HepG2 (cell line): ENCODE data around the gene VPS4A. TPM values are rescaled to one million over a fixed set of nuclear protein-coding genes. Genes with fewer than 3 reads are reported as not detected.

ENCODE experiments used
- CHD4 ChIP-seq: fragments of 200-600 bp; sonication (generic); IDR thresholded peaks from 2 replicates; pipeline ENCODE4 v1.7.0; 2017; ENCODE audit warnings: mild to moderate bottlenecking, low read length, borderline replicate concordance
- ELF4 ChIP-seq: sonication (generic); formaldehyde crosslinking; IDR thresholded peaks from 2 replicates; pipeline ENCODE4 v1.5.0; 2020; ENCODE audit warnings: missing genetic modification reagents, mild to moderate bottlenecking, moderate library complexity, borderline replicate concordance
- FOXP1 ChIP-seq, 2 experiments: fragments of 450-650 bp in 1 of 2; IDR thresholded peaks; 2 replicates each; pipeline ENCODE4 v1.6.1; 2017 to 2018; ENCODE audit warnings: antibody characterized with exemption in 1 of 2
- HDAC1 ChIP-seq: sonication (generic); formaldehyde crosslinking; IDR thresholded peaks from 2 replicates; pipeline ENCODE4 v1.5.1; 2020; ENCODE audit warnings: mild to moderate bottlenecking, missing genetic modification reagents
- HES4 ChIP-seq: sonication (generic); formaldehyde crosslinking; IDR thresholded peaks from 2 replicates; pipeline ENCODE4 v1.9.0; 2021; ENCODE audit warnings: mild to moderate bottlenecking, missing genetic modification reagents, borderline replicate concordance
- JUNB ChIP-seq: sonication (generic); formaldehyde crosslinking; IDR thresholded peaks from 2 replicates; pipeline ENCODE4 v1.8.0; 2022; ENCODE audit warnings: missing genetic modification reagents, mild to moderate bottlenecking, borderline replicate concordance
- MXD3 ChIP-seq: IDR thresholded peaks from 2 replicates; pipeline ENCODE4 v1.6.1; 2016; ENCODE audit warnings: mild to moderate bottlenecking, missing biosample characterization, missing genetic modification reagents
- SP2 ChIP-seq: sonication (generic); formaldehyde crosslinking; IDR thresholded peaks from 2 replicates; pipeline ENCODE4 v1.5.1; 2020; ENCODE audit warnings: mild to moderate bottlenecking, missing genetic modification reagents
- THAP9 ChIP-seq: sonication (generic); formaldehyde crosslinking; IDR thresholded peaks from 2 replicates; pipeline ENCODE4; 2020; ENCODE audit warnings: missing genetic modification reagents, mild to moderate bottlenecking, borderline replicate concordance
- ZBED4 ChIP-seq: sonication (generic); formaldehyde crosslinking; IDR thresholded peaks from 2 replicates; pipeline ENCODE4 v1.4.0; 2020; ENCODE audit warnings: missing genetic modification reagents, borderline replicate concordance
- ZBTB10 ChIP-seq: sonication (generic); formaldehyde crosslinking; IDR thresholded peaks from 2 replicates; pipeline ENCODE4 v1.4.0; 2020; ENCODE audit warnings: missing genetic modification reagents, borderline replicate concordance
- ZFP62 ChIP-seq: sonication (generic); formaldehyde crosslinking; IDR thresholded peaks from 2 replicates; pipeline ENCODE4 v1.4.0; 2020; ENCODE audit warnings: missing genetic modification reagents
- ZNF274 ChIP-seq: sonication (generic); formaldehyde crosslinking; IDR thresholded peaks from 2 replicates; pipeline ENCODE4 v1.5.1; 2020; ENCODE audit warnings: mild to moderate bottlenecking, missing genetic modification reagents
- ZNF335 ChIP-seq: sonication (generic); formaldehyde crosslinking; IDR thresholded peaks from 2 replicates; pipeline ENCODE4 v1.4.0; 2020; ENCODE audit warnings: missing genetic modification reagents
- ZNF562 ChIP-seq: sonication (generic); formaldehyde crosslinking; IDR thresholded peaks from 2 replicates; pipeline ENCODE4 v1.8.0; 2022; ENCODE audit warnings: missing genetic modification reagents, borderline replicate concordance
- ZNF607 ChIP-seq: sonication (generic); formaldehyde crosslinking; IDR thresholded peaks from 2 replicates; pipeline ENCODE4 v1.5.1; 2020; ENCODE audit warnings: missing genetic modification reagents, mild to moderate bottlenecking, borderline replicate concordance
- ZSCAN12 ChIP-seq: sonication (generic); formaldehyde crosslinking; IDR thresholded peaks from 2 replicates; pipeline ENCODE4 v1.9.0; 2021; ENCODE audit warnings: mild to moderate bottlenecking, missing genetic modification reagents
- polyA plus RNA-seq, 8 experiments: library from polyadenylated mRNA; depleted of rRNA in 3 of 8; stranded (reverse) in 7 of 8; unstranded in 1 of 8; fragments of >200 nt; fragmentation: Illumina TruSeq in 4 of 8; extraction: Trizol in 4 of 8; gene quantifications; 2 replicates each; pipeline versions ENCODE4 v1.2.1 to v1.2.3, GENCODE V29; 2011 to 2016; ENCODE audit warnings: low read depth in 4 of 8, missing spikeins in 1 of 8, mixed read lengths in 1 of 8; ENCODE audit not compliant: insufficient read depth in 1 of 8
- total RNA-seq, 5 experiments: library from RNA; depleted of rRNA; stranded (reverse); fragments of >200 nt; fragmentation: Illumina TruSeq; extraction: Trizol; gene quantifications; 2 replicates each; pipeline ENCODE4 v1.2.3, GENCODE V29; 2016; ENCODE audit warnings: low read depth in 1 of 5

Gene VPS4A
- total and polyA plus RNA-seq, 2 of the 13 experiments (the other 11 are each of a cell fraction or from before 2014, with no cell fraction given), result 13.2 to 27.9 TPM

GRCh38 chr16:69311533-69312387 lies 610 bp downstream of the VPS4A start (continued):
- no peak; the same call in 1 of the 2 replicates for TF ChIP-seq ZNF607 (CRISPR knock-in tag)
- no peak for TF ChIP-seq SP2 (CRISPR knock-in tag)
- TF ChIP-seq ZBTB10 (CRISPR knock-in tag), result peak; percentile 72
- TF ChIP-seq FOXP1 (IDR thresholded peaks at IDR 0.05), result no peak
- no peak for TF ChIP-seq FOXP1 (CRISPR knock-in tag; IDR thresholded peaks at IDR 0.05)
- TF ChIP-seq ZSCAN12 (CRISPR knock-in tag), result peak; percentile 91; the same call in 1 of the 2 replicates
- peak; percentile 82; the same call in 1 of the 2 replicates for TF ChIP-seq HES4 (CRISPR knock-in tag)
- no peak; the same call in none of the 2 replicates for TF ChIP-seq ZNF274
- peak; percentile 68 for TF ChIP-seq HDAC1 (CRISPR knock-in tag)
- no peak for TF ChIP-seq ZNF562 (CRISPR knock-in tag)
- TF ChIP-seq ELF4 (CRISPR knock-in tag), result no peak
- peak; percentile 26; the same call in 1 of the 2 replicates for TF ChIP-seq MXD3 (CRISPR knock-in tag)
- no peak for TF ChIP-seq THAP9
- TF ChIP-seq ZBED4 (CRISPR knock-in tag), result no peak
- TF ChIP-seq JUNB (CRISPR knock-in tag), result no peak
- TF ChIP-seq ZFP62 (CRISPR knock-in tag), result no peak
- no peak for TF ChIP-seq ZNF335 (CRISPR knock-in tag)
- peak; percentile 83 for TF ChIP-seq CHD4
